NT2/D1 (cell line): ENCODE results near the gene ACLY.

Experiments used
- DNase-seq: peaks from one replicate; pipeline ENCODE4 v3.0.0-alpha.2; 2011; ENCODE audit warnings: low read depth, low spot score
- H3K27me3 ChIP-seq: 2 replicates; pipeline ENCODE4 v1.6.0; 2011; ENCODE audit warnings: mild to moderate bottlenecking; ENCODE audit not compliant: insufficient read length, insufficient read depth
- H3K36me3 ChIP-seq: 2 replicates; pipeline ENCODE4 v1.6.1; 2011; ENCODE audit warnings: mild to moderate bottlenecking, low read length, mixed read lengths; ENCODE audit not compliant: insufficient read depth, insufficient read length
- H3K4me1 ChIP-seq: 2 replicates; pipeline ENCODE4 v1.5.1; 2011; ENCODE audit not compliant: insufficient read depth, insufficient read length
- H3K4me3 ChIP-seq: 2 replicates; pipeline ENCODE4 v1.5.1; 2011; ENCODE audit warnings: low read depth; ENCODE audit not compliant: insufficient read length
- H3K9ac ChIP-seq: 2 replicates; pipeline ENCODE4 v1.6.0; 2011; ENCODE audit warnings: low read depth; ENCODE audit not compliant: insufficient read length
- H3K9me3 ChIP-seq: 2 replicates; pipeline ENCODE4 v1.5.1; 2011; ENCODE audit warnings: mild to moderate bottlenecking, low read length; ENCODE audit not compliant: insufficient read depth
- SUZ12 ChIP-seq: IDR thresholded peaks from 2 replicates; pipeline ENCODE4 v1.6.1; 2011; ENCODE audit not compliant: insufficient read length, insufficient read depth; ENCODE audit errors: extremely low read depth
- YY1 ChIP-seq: IDR thresholded peaks from 2 replicates; pipeline ENCODE4 v1.6.1; 2011; ENCODE audit not compliant: insufficient read length, insufficient read depth
- ZNF274 ChIP-seq: IDR thresholded peaks from 2 replicates; pipeline ENCODE4 v1.6.1; 2011; ENCODE audit warnings: mild to moderate bottlenecking, low read depth, low read length

Gene ACLY

DNA sequence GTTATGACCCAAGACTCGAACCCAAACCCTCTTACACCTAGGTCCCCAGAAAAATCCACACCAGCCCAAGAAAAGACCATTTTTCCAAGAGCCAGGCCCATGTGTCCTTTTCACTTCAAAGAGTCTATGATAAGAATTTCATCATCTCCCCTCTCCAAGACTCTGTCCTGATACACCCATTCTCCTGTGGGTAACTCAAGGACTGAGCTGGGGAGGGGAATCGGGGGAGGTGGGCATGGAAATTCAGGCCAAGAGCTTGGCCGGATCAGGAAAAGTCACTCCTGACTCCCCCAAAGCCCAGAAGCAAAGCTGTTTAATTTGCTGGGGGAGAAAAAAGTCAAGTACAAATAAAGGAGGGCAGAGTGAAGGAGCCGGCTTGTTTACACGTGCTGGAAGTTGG is 3.7 kb downstream of the ACLY start:
- Histone ChIP-seq H3K4me1 (peaks cover 15% of the 10 kb centered on the region), H3K9ac (no peak overlapping the region), H3K36me3 (peaks cover 77% of the 10 kb centered on the region), H3K27me3 (no peaks in the 10 kb centered on the region), H3K4me3 (no peak overlapping the region), H3K9me3 (no peaks in the 10 kb centered on the region)
- no peak for DNase-seq
- no peak for TF ChIP-seq SUZ12
- no peak for TF ChIP-seq ZNF274
- no peak for TF ChIP-seq YY1

DNA sequence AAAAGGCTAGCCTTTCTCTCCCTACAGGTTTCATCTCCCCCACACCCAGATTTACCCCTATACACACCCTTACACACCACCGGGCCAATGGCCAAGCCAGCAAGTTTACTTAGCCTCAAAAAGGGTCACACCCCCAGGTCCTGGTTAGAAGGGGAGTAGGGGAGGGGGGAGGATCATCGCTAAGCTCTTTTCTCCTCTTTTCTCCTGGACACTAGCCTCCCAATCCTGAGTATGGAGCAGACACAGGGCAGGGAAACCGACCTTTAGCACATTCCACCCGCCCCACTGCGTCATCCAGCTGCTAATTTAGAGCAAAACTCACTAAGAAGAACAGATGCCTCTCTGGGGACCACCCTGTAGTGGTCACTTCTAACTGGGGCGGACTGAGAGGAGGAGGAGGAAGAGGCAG is 4.4 kb downstream of the ACLY start:
- Histone ChIP-seq H3K4me1 (peaks cover 14% of the 10 kb centered on the region), H3K9ac (no peak overlapping the region), H3K9me3 (no peaks in the 10 kb centered on the region), H3K4me3 (no peak overlapping the region), H3K27me3 (no peaks in the 10 kb centered on the region), H3K36me3 (peaks cover 83% of the 10 kb centered on the region)
- DNase-seq: no peak
- TF ChIP-seq ZNF274: no peak
- TF ChIP-seq YY1: no peak
- no peak for TF ChIP-seq SUZ12

DNA sequence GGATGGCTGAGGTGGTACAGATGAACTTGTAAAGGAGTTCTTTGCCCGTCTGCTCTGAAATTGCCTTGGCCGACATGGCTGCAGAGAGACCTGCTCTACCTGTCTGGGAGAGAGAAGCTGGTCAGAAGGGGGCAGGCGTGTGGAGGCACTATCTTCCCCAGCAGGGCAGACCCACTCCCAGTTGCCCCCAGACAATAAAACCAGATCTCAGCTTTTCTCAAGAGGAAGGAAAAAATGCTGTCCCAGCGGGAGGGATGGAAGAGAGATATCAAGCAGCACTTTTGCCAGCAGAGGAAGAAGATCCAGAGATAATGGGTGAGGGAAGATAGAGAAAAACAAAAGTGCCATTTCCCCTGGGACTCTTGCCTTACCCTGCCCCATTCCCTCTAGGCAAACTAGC is 5.0 kb downstream of the ACLY start:
- no peak overlapping the region for H3K9ac ChIP-seq
- H3K4me1 ChIP-seq: peaks cover 18% of the 10 kb centered on the region
- no peak overlapping the region for H3K4me3 ChIP-seq
- DNase-seq: no peak
- H3K9me3 ChIP-seq: no peaks in the 10 kb centered on the region
- no peak for TF ChIP-seq YY1
- no peak for TF ChIP-seq SUZ12
- TF ChIP-seq ZNF274: no peak
- no peaks in the 10 kb centered on the region for H3K27me3 ChIP-seq
- peaks cover 89% of the 10 kb centered on the region for H3K36me3 ChIP-seq

DNA sequence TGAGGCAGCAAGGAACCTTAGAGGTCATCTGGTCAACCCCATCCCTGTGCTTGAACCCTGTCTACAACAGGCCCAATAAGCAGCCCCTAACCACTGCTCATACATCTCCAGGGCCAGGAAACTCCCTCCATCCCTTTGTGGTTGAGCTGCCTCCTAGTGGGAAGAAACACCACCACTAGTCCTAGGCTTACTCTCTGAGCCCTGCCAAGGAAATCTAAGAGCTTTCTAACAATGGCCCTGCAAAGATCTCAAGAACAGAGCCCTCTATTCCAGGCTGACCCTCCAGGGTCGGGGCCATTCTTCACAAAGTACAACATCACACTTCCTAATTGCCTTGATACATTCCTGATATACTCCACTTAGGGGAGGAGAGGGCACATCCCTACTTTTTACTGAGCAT is 5.8 kb downstream of the ACLY start:
- DNase-seq: no peak
- H3K4me1 ChIP-seq: peaks cover 20% of the 10 kb centered on the region
- TF ChIP-seq YY1 (no peak), SUZ12 (no peak), ZNF274 (no peak)
- no peak overlapping the region for H3K9ac ChIP-seq
- no peak overlapping the region for H3K4me3 ChIP-seq
- H3K9me3 ChIP-seq: no peaks in the 10 kb centered on the region
- H3K36me3 ChIP-seq: peaks cover 96% of the 10 kb centered on the region
- no peaks in the 10 kb centered on the region for H3K27me3 ChIP-seq

DNA sequence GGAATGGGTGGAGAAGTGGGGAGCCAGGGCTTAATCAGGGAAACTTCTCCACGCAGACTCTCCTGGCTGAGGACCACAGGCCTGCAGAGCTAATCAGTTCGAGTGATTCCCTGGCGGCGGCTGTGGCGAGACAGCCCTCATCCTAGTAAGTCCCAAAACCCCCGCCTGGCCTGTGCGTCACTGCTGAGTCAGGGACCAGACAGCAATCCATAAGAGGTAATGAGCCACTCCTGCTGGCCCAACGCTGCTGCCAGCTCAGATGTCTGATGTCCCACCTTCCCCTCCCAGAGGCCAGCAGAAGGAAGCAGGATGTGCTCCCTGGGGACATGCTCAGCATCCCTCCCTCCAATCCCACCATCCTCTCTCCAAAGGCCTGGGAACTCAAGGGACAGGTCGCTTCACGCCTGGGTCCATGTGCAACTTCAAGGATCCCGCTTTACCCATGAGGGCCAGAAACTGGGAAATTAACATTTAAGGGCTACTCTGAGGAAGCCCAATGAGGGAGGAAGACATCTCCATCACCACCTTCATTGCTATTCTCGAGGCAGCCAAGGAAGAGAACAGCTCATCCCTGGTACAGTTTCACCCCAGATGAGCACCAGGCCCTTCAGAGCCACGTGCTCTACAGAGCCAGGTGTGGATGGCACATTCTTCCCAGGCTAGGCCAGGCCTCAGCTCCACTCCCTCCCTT is 7.9 kb downstream of the ACLY start:
- Histone ChIP-seq H3K4me3 (no peak overlapping the region), H3K9me3 (no peaks in the 10 kb centered on the region), H3K27me3 (no peaks in the 10 kb centered on the region), H3K4me1 (peaks cover 21% of the 10 kb centered on the region), H3K36me3 (peaks cover 100% of the 10 kb centered on the region), H3K9ac (no peak overlapping the region)
- TF ChIP-seq ZNF274: no peak
- no peak for TF ChIP-seq YY1
- TF ChIP-seq SUZ12: no peak
- no peak for DNase-seq

DNA sequence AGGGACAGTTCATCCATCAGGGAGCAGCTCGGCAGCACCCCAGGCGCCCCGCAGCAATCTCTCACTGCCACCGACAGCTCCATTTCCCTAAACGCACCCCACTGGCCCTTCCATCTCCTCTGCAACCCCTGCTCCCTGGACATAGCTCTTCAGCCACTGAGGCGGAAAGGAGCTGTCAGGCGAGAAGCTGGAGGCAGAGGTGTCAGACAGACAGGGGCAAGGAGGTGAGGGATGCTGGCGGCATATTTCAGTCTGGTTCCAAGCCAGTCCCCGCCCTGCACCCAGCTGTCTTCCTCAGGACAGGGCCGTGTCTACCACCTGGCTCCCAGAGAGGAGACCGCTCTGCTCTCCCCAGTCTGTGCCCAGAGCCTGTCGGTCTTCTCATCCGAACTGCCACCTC is 9.7 kb downstream of the ACLY start:
- Histone ChIP-seq H3K36me3 (peaks cover 100% of the 10 kb centered on the region), H3K9ac (no peak overlapping the region), H3K27me3 (no peaks in the 10 kb centered on the region), H3K4me1 (peaks cover 16% of the 10 kb centered on the region), H3K4me3 (no peak overlapping the region), H3K9me3 (no peaks in the 10 kb centered on the region)
- TF ChIP-seq YY1 (no peak), SUZ12 (no peak), ZNF274 (no peak)
- DNase-seq: no peak

DNA sequence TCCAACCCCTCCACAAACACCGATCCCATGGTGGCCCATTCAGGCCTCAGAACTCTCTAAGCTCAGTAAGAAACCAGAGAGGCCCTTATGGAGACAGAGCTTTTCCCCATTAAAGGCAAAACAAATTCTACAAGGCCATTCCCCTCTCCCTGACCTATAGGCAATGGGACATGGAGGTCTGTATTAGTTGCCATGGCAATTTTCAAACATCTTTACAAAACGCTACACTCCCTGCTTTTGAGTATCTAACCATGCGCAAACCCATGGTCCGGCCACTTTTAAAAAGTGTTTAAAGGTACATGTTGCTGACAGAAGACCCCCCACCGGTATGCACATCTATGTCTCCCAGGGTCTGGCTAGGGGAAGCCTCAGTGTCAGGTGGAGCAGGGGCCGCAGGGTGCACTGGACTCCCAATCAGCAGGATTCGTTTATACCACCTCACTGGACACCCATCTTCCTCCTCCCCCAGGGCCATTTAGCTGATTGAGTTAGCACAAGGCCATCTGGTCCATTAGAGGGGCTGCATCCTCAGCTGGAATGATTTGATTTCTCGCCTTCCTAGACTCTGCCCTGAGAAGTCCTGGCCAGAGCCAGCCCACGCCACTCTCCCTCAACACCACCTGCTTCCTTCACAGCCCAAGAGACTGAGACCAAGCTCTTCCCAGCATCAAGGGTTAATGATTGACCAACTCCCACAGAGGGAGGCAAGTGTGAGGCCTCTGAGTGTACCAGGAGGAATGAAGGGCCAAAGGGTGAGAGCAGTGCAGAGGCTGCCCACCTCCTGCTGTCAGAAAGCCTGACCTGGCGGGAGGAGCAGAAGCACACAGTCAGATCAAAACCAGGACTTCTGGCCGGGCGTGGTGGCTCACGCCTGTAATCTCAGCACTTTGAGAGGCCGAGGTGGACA is 10.9 kb downstream of the ACLY start:
- H3K9ac ChIP-seq: no peak overlapping the region
- TF ChIP-seq YY1 (no peak), SUZ12 (no peak), ZNF274 (no peak)
- no peaks in the 10 kb centered on the region for H3K9me3 ChIP-seq
- H3K4me3 ChIP-seq: no peak overlapping the region
- H3K4me1 ChIP-seq: peaks cover 13% of the 10 kb centered on the region
- H3K36me3 ChIP-seq: peaks cover 96% of the 10 kb centered on the region
- H3K27me3 ChIP-seq: no peaks in the 10 kb centered on the region
- no peak for DNase-seq
